ENCODE results near the gene KRTAP12-4.
"Not testable (repeated sequence)": the region's sequence is repeated elsewhere in the genome, so short reads cannot be mapped to it uniquely, and the experiment has no call there.

Gene KRTAP12-4

GRCh38 chr21:44670642-44671432, 16.4 kb upstream of the KRTAP12-4 start:
- no peak overlapping the region for H3K27ac ChIP-seq
- no peak for TF ChIP-seq CTCF (IDR thresholded peaks at IDR 0.05)
- no peak for TF ChIP-seq ZFX (IDR thresholded peaks at IDR 0.05; ENCODE audit: borderline replicate concordance)

GRCh38 chr21:44667612-44668011, 13.2 kb upstream of the KRTAP12-4 start:
- no peak for TF ChIP-seq ZFX (IDR thresholded peaks at IDR 0.05; ENCODE audit: borderline replicate concordance)
- no peak for TF ChIP-seq CTCF (IDR thresholded peaks at IDR 0.05)
- no peak overlapping the region for H3K27ac ChIP-seq

- no peak within 1 kb of the TSS for H3K27ac ChIP-seq
- no peak for TF ChIP-seq ZFX (IDR thresholded peaks at IDR 0.05; ENCODE audit: borderline replicate concordance)
- no peak for TF ChIP-seq CTCF (IDR thresholded peaks at IDR 0.05)
Measured at GRCh38 chr21:44666401-44667320, 12.2 kb upstream of the KRTAP12-4 start, which contains the start of gene KRTAP12-2. TSS of gene KRTAP12-2 (minus strand) at chr21:44666927. CDS start at chr21:44666886, 41 bp downstream.

- TF ChIP-seq ZFX (IDR thresholded peaks at IDR 0.05; ENCODE audit: borderline replicate concordance) (no peak), CTCF (IDR thresholded peaks at IDR 0.05) (no peak)
- H3K27ac ChIP-seq, result no peak overlapping the region
Measured at GRCh38 chr21:44664691-44665090, 10.2 kb upstream of the KRTAP12-4 start.

GRCh38 chr21:44661567-44661966, 7.1 kb upstream of the KRTAP12-4 start:
- H3K27ac ChIP-seq, result not testable (repeated sequence)

GRCh38 chr21:44658913-44659595, 4.6 kb upstream of the KRTAP12-4 start:
- TF ChIP-seq CTCF (IDR thresholded peaks at IDR 0.05) (no peak), ZFX (IDR thresholded peaks at IDR 0.05; ENCODE audit: borderline replicate concordance) (no peak)
- H3K27ac ChIP-seq, result no peak overlapping the region

- TF ChIP-seq ZFX (IDR thresholded peaks at IDR 0.05; ENCODE audit: borderline replicate concordance) (no peak), CTCF (IDR thresholded peaks at IDR 0.05) (no peak)
Measured at GRCh38 chr21:44658541-44658910, 4.1 kb upstream of the KRTAP12-4 start.

More at GRCh38 chr21:44658541-44658910, 4.1 kb upstream of the KRTAP12-4 start:
- H3K27ac ChIP-seq, result no peak overlapping the region
